GM12891 (cell line): Measurements from ENCODE around the gene SPATC1L.

Experiments
- PAX5 ChIP-seq: IDR thresholded peaks from 2 replicates; pipeline ENCODE4 v1.6.1; 2011; ENCODE audit warnings: low read length, moderate library complexity, mild to moderate bottlenecking; ENCODE audit not compliant: insufficient read depth, severe bottlenecking
- POLR2A ChIP-seq: IDR thresholded peaks from 2 replicates; pipeline ENCODE4 v1.6.1; 2011; ENCODE audit warnings: low read depth, low read length, control low read depth
- POLR2AphosphoS5 ChIP-seq: IDR thresholded peaks from 2 replicates; pipeline ENCODE4 v1.6.1; 2011; ENCODE audit warnings: low read depth, low read length, control low read depth
- POU2F2 ChIP-seq: IDR thresholded peaks from 2 replicates; pipeline ENCODE4 v1.6.1; 2011; ENCODE audit warnings: low read depth, mild to moderate bottlenecking, control low read depth, low read length, moderate library complexity
- SPI1 ChIP-seq: IDR thresholded peaks from 2 replicates; pipeline ENCODE4 v1.6.1; 2011; ENCODE audit warnings: low read depth, low read length, control low read depth
- TAF1 ChIP-seq: IDR thresholded peaks from 2 replicates; pipeline ENCODE4 v1.6.1; 2011; ENCODE audit warnings: low read depth, low read length, control low read depth

GRCh38 chr21:46203203-46203600 is 18.9 kb upstream of the SPATC1L start:
- TF ChIP-seq POLR2A = no peak
- no peak for TF ChIP-seq SPI1
- no peak for TF ChIP-seq POLR2AphosphoS5
- no peak for TF ChIP-seq TAF1
- TF ChIP-seq POU2F2 = no peak
- no peak for TF ChIP-seq PAX5
